Stimulated activated naive B cell treated with anti-CD40 and anti-IgM and Interleukin-4, amounts not matched to agents 10 μg/mL and 1 μg/mL and 100 μg/mL, for 72 hours (primary cell): ENCODE measurements around the gene UBE2R2.
"Not testable (repeated sequence)": the region's sequence is repeated elsewhere in the genome, so short reads cannot be mapped to it uniquely, and the experiment has no call there.

Experiments used
- ATAC-seq, 2 donors: fragments of 150-1000 bp; cut with Tn5 transposase; replicated peaks; 2 replicates each; pipeline ENCODE4 v1.10.0; 2021; ENCODE audit warnings: moderate library complexity in 1 of 2
- DNase-seq: peaks from one replicate; pipeline ENCODE4 v3.0.0; 2021
- H3K27ac Mint-ChIP-seq: one replicate; pipeline ENCODE4 v1.8.0; 2022; ENCODE audit warnings: mild to moderate bottlenecking, mixed read lengths
- H3K27me3 Mint-ChIP-seq, 2 donors: one replicate each; pipeline ENCODE4 v1.8.0; 2022; ENCODE audit warnings: mixed read lengths in 2 of 2
- H3K36me3 Mint-ChIP-seq, 2 donors: one replicate each; pipeline ENCODE4 v1.8.0; 2022; ENCODE audit warnings: mixed read lengths in 2 of 2, mild to moderate bottlenecking in 1 of 2
- H3K4me1 Mint-ChIP-seq, 2 donors: one replicate each; pipeline ENCODE4 v1.8.0; 2022; ENCODE audit warnings: mixed read lengths in 2 of 2, mild to moderate bottlenecking in 1 of 2
- H3K4me3 Mint-ChIP-seq, 2 donors: one replicate each; pipeline ENCODE4 v1.8.0; 2022; ENCODE audit warnings: mild to moderate bottlenecking in 2 of 2, mixed read lengths in 2 of 2, moderate library complexity in 1 of 2
- H3K9me3 Mint-ChIP-seq, 2 donors: one replicate each; pipeline ENCODE4 v1.8.0; 2022; ENCODE audit warnings: mixed read lengths in 2 of 2, mild to moderate bottlenecking in 1 of 2

UBE2R2 gene

DNA sequence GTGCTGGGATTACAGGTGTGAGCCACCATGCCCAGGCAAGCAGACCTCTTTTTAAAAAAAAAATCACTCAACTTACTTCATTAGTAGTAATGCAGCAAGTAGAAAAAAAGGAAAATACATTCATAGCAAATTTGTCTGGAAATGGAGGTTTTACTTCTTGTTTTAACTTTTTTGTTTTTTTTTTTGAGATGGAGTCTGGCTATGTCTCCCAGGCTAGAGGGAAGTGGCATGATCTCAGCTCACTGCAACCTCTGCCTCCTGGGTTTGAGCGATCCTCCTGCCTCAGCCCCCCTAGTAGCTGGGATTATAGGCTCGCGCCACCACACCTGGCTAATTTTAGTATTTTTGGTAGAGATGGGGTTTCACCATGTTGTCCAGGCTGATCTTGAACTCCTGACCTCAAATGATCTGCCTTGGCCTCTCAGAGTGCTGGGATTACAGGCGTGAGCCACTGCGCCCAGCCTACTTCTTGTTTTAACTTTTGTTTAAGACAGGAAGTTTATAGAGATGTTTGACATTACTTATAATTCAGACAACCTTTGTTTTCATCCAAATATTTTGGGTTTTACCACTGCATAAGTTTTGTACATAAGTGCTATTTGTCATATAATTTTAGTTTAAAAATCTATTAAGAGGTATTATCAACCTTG, 26.5 kb downstream of the UBE2R2 start:
- no peaks in the 10 kb centered on the region for H3K27me3 Mint-ChIP-seq
- peak overlapping the region in 1 of 2 donors; percentile 17 for H3K4me3 Mint-ChIP-seq
- peaks cover 13 to 63% of the 10 kb centered on the region in 2 donors for H3K4me1 Mint-ChIP-seq
- H3K36me3 Mint-ChIP-seq: peaks cover 12 to 20% of the 10 kb centered on the region in 2 donors
- DNase-seq: no peak
- H3K9me3 Mint-ChIP-seq: no peaks in the 10 kb centered on the region
- no peak for ATAC-seq
- no peak overlapping the region for H3K27ac Mint-ChIP-seq

DNA sequence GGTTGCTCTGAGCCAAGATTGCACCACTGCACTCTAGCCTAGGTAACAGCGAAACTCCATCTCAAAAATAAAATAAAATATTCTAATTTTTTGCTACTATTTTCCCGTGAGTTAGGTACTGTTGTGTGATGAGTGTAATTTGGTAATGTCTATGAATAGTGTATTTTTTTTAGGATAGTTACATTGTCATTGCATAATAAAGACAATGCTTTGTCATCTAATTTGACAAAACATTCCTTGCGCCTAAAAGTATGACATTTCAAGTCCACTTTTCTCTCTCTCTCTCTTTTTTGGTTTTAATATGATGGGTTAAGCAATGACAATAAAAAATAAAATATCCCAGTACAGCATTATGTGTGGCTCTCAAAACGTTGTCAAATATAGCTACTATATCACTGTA, 29.3 kb downstream of the UBE2R2 start:
- Mint-ChIP-seq H3K4me3 (no peak overlapping the region), H3K4me1 (peaks cover 15 to 63% of the 10 kb centered on the region in 2 donors), H3K36me3 (peaks cover 9 to 14% of the 10 kb centered on the region in 2 donors)

GRCh38 chr9:33847894-33848205, 30.9 kb downstream of the UBE2R2 start:
- peaks cover 9 to 11% of the 10 kb centered on the region in 2 donors for H3K36me3 Mint-ChIP-seq
- H3K27ac Mint-ChIP-seq, DNase-seq, ATAC-seq, H3K27me3 Mint-ChIP-seq, H3K9me3 Mint-ChIP-seq, H3K4me3 Mint-ChIP-seq: not testable (repeated sequence)
- peaks cover 13 to 51% of the 10 kb centered on the region in 2 donors for H3K4me1 Mint-ChIP-seq

More for the DNA sequence above, 29.3 kb downstream of the UBE2R2 start:
- DNase-seq (no peak), ATAC-seq (no peak)
- Mint-ChIP-seq H3K27ac (no peak overlapping the region), H3K27me3 (no peaks in the 10 kb centered on the region), H3K9me3 (no peaks in the 10 kb centered on the region)

GRCh38 chr9:33850267-33850629, 33.3 kb downstream of the UBE2R2 start:
- DNase-seq (no peak), ATAC-seq (no peak)
- Mint-ChIP-seq H3K4me3 (no peak overlapping the region), H3K27ac (no peak overlapping the region), H3K27me3 (no peaks in the 10 kb centered on the region), H3K4me1 (peaks cover 17 to 53% of the 10 kb centered on the region in 2 donors), H3K9me3 (no peaks in the 10 kb centered on the region), H3K36me3 (peaks cover 4 to 8% of the 10 kb centered on the region in 2 donors)

GRCh38 chr9:33850677-33851076, 33.7 kb downstream of the UBE2R2 start:
- no peak for ATAC-seq
- H3K4me1 Mint-ChIP-seq: peaks cover 18 to 55% of the 10 kb centered on the region in 2 donors
- no peak overlapping the region for H3K4me3 Mint-ChIP-seq
- H3K36me3 Mint-ChIP-seq: peaks cover 4 to 10% of the 10 kb centered on the region in 2 donors
- H3K27ac Mint-ChIP-seq: no peak overlapping the region
- H3K9me3 Mint-ChIP-seq: no peaks in the 10 kb centered on the region
- H3K27me3 Mint-ChIP-seq: no peaks in the 10 kb centered on the region
- DNase-seq: no peak

DNA sequence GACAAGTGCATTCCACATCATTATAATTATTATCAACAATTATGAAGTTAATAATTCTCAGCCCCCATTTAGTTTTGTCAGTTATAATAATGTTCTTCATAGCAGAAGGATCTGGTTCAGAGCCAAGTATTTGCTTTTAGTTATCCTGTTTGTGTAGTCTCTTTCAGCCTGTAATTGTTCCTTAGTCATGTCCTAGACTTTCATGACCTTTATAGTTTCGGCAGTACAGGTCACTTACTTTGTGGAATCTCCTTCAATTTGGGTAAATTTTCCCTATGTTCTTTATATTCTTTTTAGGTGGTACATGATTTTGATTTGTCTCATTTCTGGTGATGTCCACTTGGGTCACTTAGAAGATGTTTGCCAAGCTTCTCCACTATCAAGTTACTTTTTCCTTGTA, 34.3 kb downstream of the UBE2R2 start:
- Mint-ChIP-seq H3K4me3 (no peak overlapping the region), H3K27me3 (no peaks in the 10 kb centered on the region), H3K9me3 (no peaks in the 10 kb centered on the region), H3K27ac (no peak overlapping the region), H3K36me3 (peaks cover 4 to 9% of the 10 kb centered on the region in 2 donors), H3K4me1 (peaks cover 17 to 51% of the 10 kb centered on the region in 2 donors)
- DNase-seq: no peak
- no peak for ATAC-seq

DNA sequence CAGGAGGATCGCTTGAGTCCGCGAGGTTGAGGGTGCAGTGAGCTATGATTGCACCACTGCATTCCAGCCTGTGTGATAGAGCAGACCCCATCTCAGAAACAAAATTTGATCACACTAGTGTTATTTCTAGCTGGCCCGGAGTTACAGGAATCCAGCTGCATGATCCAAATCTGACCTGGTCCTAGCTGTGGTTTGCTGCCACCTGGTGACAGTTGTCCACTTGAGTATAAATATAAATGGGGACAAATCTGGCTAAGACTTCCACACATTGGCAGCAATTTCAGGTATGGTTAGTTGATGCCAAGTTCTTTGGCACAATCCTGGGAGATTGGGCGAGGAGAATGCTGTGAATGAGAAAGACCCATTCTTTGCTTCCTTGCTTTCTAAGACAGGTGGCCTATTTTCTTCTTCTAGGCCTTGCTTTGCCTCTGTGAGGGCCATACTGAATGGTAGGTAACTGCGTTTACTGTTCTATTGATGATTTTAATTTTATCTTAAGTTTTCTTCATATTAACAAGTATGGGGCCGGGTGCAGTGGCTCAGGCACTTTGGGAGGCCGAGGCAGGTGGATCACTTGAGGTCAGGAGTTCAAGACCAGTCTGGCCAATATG, 35.4 kb downstream of the UBE2R2 start:
- DNase-seq (peak; percentile 6), ATAC-seq (peak; percentile 67)
- Mint-ChIP-seq H3K9me3 (no peaks in the 10 kb centered on the region), H3K4me3 (no peak overlapping the region), H3K4me1 (peaks cover 15 to 50% of the 10 kb centered on the region in 2 donors), H3K36me3 (peaks cover 2 to 6% of the 10 kb centered on the region in 2 donors), H3K27ac (no peak overlapping the region), H3K27me3 (no peaks in the 10 kb centered on the region)

- no peak for ATAC-seq
- Mint-ChIP-seq H3K9me3 (no peaks in the 10 kb centered on the region), H3K4me1 (peaks cover 12 to 36% of the 10 kb centered on the region in 2 donors), H3K27ac (no peak overlapping the region), H3K27me3 (no peaks in the 10 kb centered on the region), H3K4me3 (no peak overlapping the region), H3K36me3 (peaks cover 10 to 12% of the 10 kb centered on the region in 2 donors)
- no peak for DNase-seq
These were observed 39.3 kb downstream of the UBE2R2 start for GRCh38 chr9:33856247-33856646.

- Mint-ChIP-seq H3K4me3 (no peak overlapping the region), H3K27ac (peak overlapping the region; percentile 51), H3K27me3 (no peaks in the 10 kb centered on the region), H3K9me3 (no peaks in the 10 kb centered on the region), H3K4me1 (peaks cover 16 to 50% of the 10 kb centered on the region in 2 donors), H3K36me3 (peaks cover 20 to 22% of the 10 kb centered on the region in 2 donors)
- DNase-seq (no peak), ATAC-seq (no peak)
These were observed 41.5 kb downstream of the UBE2R2 start for GRCh38 chr9:33858423-33858822.

DNA sequence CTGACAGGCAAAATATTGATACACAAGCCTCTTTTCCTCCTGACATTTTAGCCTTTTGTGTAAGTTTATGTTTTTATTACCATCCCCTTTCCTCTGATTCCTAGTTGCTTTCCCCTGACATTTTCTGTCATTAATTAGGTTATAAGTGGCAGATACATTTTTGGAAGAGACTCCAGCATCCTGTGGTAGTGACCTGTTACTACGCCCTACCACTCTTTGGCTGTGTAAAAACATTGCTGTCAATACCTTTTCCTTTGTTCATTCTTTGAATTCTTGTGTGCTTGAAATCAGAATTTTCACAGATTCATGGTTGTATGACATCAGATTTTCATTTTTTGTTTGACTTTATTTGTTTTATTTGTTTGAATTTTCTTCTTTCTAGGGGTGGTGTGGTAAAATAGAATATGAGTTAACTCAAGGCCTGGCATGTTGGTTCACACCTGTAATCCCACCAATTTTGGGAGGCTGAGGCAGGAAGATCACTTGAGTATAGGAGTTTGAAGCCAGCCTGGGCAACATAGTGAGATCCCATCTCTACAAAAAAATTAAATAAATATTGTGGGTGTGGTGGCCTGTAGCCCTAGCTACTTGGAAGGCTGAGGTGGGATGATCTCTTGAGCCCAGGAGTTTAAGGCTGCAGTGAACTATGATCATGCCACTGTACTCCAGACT, 43.4 kb downstream of the UBE2R2 start:
- no peak for ATAC-seq
- no peak overlapping the region for H3K4me3 Mint-ChIP-seq
- no peaks in the 10 kb centered on the region for H3K27me3 Mint-ChIP-seq

GRCh38 chr9:33861917-33862453, 45.0 kb downstream of the UBE2R2 start:
- no peak for ATAC-seq
- H3K4me3 Mint-ChIP-seq: no peak overlapping the region

More for the DNA sequence above, 43.4 kb downstream of the UBE2R2 start:
- Mint-ChIP-seq H3K27ac (peak overlapping the region; percentile 10), H3K36me3 (peaks cover 20 to 24% of the 10 kb centered on the region in 2 donors), H3K4me1 (peaks cover 11 to 38% of the 10 kb centered on the region in 2 donors), H3K9me3 (no peaks in the 10 kb centered on the region)
- no peak for DNase-seq

DNA sequence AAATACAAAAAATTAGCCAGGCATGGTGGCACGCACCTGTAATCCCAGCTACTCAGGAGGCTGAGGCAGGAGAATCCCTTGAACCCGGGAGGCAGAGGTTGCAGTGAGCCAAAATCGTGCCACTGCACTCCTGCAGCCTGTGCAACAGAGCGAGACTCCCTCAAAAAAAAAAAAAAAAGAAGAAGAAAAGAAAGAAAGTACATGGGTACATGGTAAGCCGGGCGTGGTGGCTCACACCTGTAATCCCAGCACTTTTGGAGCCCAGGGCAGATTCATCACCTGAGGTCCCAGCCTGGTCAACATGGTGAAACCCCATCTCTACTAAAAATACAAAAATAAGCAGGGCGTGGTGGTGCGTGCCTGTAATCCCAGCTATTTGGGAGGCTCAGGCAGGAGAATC, 46.1 kb downstream of the UBE2R2 start:
- H3K4me3 Mint-ChIP-seq, H3K27me3 Mint-ChIP-seq, H3K27ac Mint-ChIP-seq, DNase-seq, ATAC-seq, H3K9me3 Mint-ChIP-seq: not testable (repeated sequence)
- Mint-ChIP-seq H3K4me1 (peaks cover 15 to 47% of the 10 kb centered on the region in 2 donors), H3K36me3 (peaks cover 28 to 37% of the 10 kb centered on the region in 2 donors)

More at GRCh38 chr9:33861917-33862453, 45.0 kb downstream of the UBE2R2 start:
- no peaks in the 10 kb centered on the region for H3K27me3 Mint-ChIP-seq
- H3K4me1 Mint-ChIP-seq: peaks cover 11 to 37% of the 10 kb centered on the region in 2 donors
- no peak for DNase-seq
- peaks cover 28 to 34% of the 10 kb centered on the region in 2 donors for H3K36me3 Mint-ChIP-seq
- H3K27ac Mint-ChIP-seq: no peak overlapping the region
- H3K9me3 Mint-ChIP-seq: no peaks in the 10 kb centered on the region

DNA sequence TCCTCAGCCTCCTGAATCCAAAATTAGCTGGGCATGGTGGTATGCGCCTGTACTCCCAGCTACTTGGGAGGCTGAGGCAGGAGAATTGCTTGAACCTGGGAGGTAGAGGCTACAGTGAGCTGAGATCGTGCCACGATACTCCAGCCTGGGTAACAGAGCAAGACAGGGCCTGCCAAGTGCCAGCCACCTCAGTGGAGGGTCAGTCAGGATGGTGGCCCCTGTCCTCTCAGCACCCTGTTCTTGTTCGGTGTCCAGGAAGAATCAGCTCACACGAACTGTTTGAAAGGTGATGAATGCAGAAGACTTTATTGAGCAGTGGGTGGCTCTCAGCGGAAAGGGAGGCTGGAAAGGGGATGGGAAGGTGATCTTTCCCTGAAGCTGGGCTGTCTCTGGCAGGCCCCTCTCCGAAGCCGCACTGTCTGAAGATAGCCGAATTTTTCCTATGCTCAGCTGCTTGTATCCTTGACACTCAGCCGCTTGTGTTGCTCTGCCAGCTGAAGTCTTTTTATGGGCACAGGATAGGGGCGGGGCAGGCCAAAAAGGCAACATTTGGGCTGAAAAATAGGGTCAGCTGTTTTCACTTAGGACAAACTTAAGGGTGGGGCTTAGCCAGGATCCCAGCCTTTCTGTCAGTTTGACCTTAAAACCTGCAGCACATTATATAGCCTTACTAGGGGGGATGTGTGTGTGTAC, 50.9 kb downstream of the UBE2R2 start:
- Mint-ChIP-seq H3K27me3 (no peaks in the 10 kb centered on the region), H3K4me1 (peaks cover 11 to 42% of the 10 kb centered on the region in 2 donors), H3K9me3 (no peaks in the 10 kb centered on the region), H3K4me3 (no peak overlapping the region), H3K36me3 (peaks cover 15 to 25% of the 10 kb centered on the region in 2 donors), H3K27ac (no peak overlapping the region)
- no peak for DNase-seq
- ATAC-seq: no peak

- H3K27me3 Mint-ChIP-seq: no peaks in the 10 kb centered on the region
- peaks cover 11 to 37% of the 10 kb centered on the region in 2 donors for H3K4me1 Mint-ChIP-seq
- no peak overlapping the region for H3K27ac Mint-ChIP-seq
- no peak overlapping the region for H3K4me3 Mint-ChIP-seq
- DNase-seq (no peak), ATAC-seq (no peak)
- peaks cover 10 to 20% of the 10 kb centered on the region in 2 donors for H3K36me3 Mint-ChIP-seq
- H3K9me3 Mint-ChIP-seq: no peaks in the 10 kb centered on the region
These were observed 51.5 kb downstream of the UBE2R2 start for GRCh38 chr9:33868440-33868973.
